HG03097 (cell line): Measurements from ENCODE around the gene MAFF.
"Not testable (repeated sequence)": the region's sequence is repeated elsewhere in the genome, so short reads cannot be mapped to it uniquely, and the experiment has no call there.

Experiments
- ATAC-seq: cut with Tn5 transposase; IDR thresholded peaks from one replicate; pipeline ENCODE4 v1.9.1; 2021; ENCODE audit not compliant: unreplicated experiment, low FRiP score

MAFF gene

GRCh38 chr22:38221908-38222796 lies 20.4 kb downstream of the MAFF start:
- no peak for ATAC-seq

- ATAC-seq: no peak
Observed at GRCh38 chr22:38222797-38223119, 21.0 kb downstream of the MAFF start.

- ATAC-seq: no peak
Observed at GRCh38 chr22:38223289-38223960, 21.6 kb downstream of the MAFF start.

GRCh38 chr22:38226853-38227649 lies 25.3 kb downstream of the MAFF start:
- no peak for ATAC-seq

- ATAC-seq: no peak
Observed at GRCh38 chr22:38228326-38228872, 26.6 kb downstream of the MAFF start.

GRCh38 chr22:38228873-38229740 lies 27.3 kb downstream of the MAFF start:
- no peak for ATAC-seq

- no peak for ATAC-seq
Observed at GRCh38 chr22:38230108-38230825, 28.5 kb downstream of the MAFF start.

GRCh38 chr22:38230916-38231315 lies 29.1 kb downstream of the MAFF start:
- no peak for ATAC-seq

- no peak for ATAC-seq
Observed at GRCh38 chr22:38232196-38232595, 30.4 kb downstream of the MAFF start.

- no peak for ATAC-seq
Observed at GRCh38 chr22:38233427-38233826, 31.6 kb downstream of the MAFF start.

- ATAC-seq: not testable (repeated sequence)
Observed at GRCh38 chr22:38233856-38234255, 32.1 kb downstream of the MAFF start.

- no peak for ATAC-seq
Observed at GRCh38 chr22:38235240-38235850, 33.6 kb downstream of the MAFF start.

GRCh38 chr22:38236786-38237185 lies 35.0 kb downstream of the MAFF start:
- ATAC-seq: no peak

GRCh38 chr22:38238519-38239071 lies 36.8 kb downstream of the MAFF start:
- no peak for ATAC-seq

GRCh38 chr22:38239101-38239761 lies 37.4 kb downstream of the MAFF start:
- no peak for ATAC-seq

GRCh38 chr22:38240734-38241252 lies 39.0 kb downstream of the MAFF start:
- no peak for ATAC-seq

GRCh38 chr22:38243007-38243765 lies 41.4 kb downstream of the MAFF start:
- ATAC-seq: no peak
